Ovary (tissue), 9 donors: Measurements from ENCODE around the gene RGS3. TPM values are rescaled to one million over a fixed set of nuclear protein-coding genes. Genes with fewer than 3 reads are reported as not detected.
"Not testable (repeated sequence)": the region's sequence is repeated elsewhere in the genome, so short reads cannot be mapped to it uniquely, and the experiment has no call there.

ENCODE experiments used
- DNase-seq, 5 donors: peaks; one replicate each; pipeline ENCODE4 v3.0.0-alpha.2; 2019 to 2020
- H3K27ac ChIP-seq, 2 donors: fragments of 200-600 bp; one replicate each; pipeline versions ENCODE4 v1.5.1 to v1.8.0; 2019 to 2022
- H3K27me3 ChIP-seq: fragments of 200-600 bp; one replicate; pipeline ENCODE4 v1.8.0; 2022
- H3K36me3 ChIP-seq: fragments of 200-600 bp; sonication (generic); one replicate; pipeline ENCODE4 v1.5.1; 2019
- H3K4me1 ChIP-seq: one replicate; pipeline ENCODE4 v1.8.1; 2013; ENCODE audit warnings: mild to moderate bottlenecking, moderate library complexity; ENCODE audit not compliant: insufficient read depth
- H3K4me3 ChIP-seq: fragments of 200-600 bp; sonication (generic); one replicate; pipeline ENCODE4 v1.5.1; 2017
- H3K9me3 ChIP-seq, 2 donors: fragments of 200-600 bp in 1 of 2; sonication (generic) in 1 of 2; one replicate each; pipeline versions ENCODE4 v1.5.1 to v1.8.1; 2013 to 2019; ENCODE audit warnings: mild to moderate bottlenecking in 1 of 2, moderate library complexity in 1 of 2
- EP300 ChIP-seq: sonication (generic); formaldehyde crosslinking; IDR thresholded peaks from one replicate; pipeline ENCODE4 v1.6.1; 2017; ENCODE audit warnings: antibody characterized with exemption
- POLR2A ChIP-seq: fragments of 450-650 bp; IDR thresholded peaks from one replicate; pipeline ENCODE4 v1.6.1; 2017; ENCODE audit warnings: antibody characterized with exemption, mild to moderate bottlenecking, moderate library complexity
- WGBS, 3 donors: extraction: QIAGEN DNeasy Blood & Tissue Kit in 1 of 3; methylation state at CpG; one replicate each; pipeline versions ENCODE4 v1.1.5 to v1.1.7; 2013 to 2017; 5-methylcytosine and 5-hydroxymethylcytosine counted together
- intact Hi-C, 4 donors: fragments of 100-400 bp; cut with DNase I; formaldehyde crosslinking; loops; one replicate each; pipeline versions ENCODE4 v1.11.0 to v1.15.1; 2022 to 2023
- polyA plus RNA-seq, 2 donors: library from polyadenylated mRNA; stranded (reverse); fragments of 200-250 nt in 1 of 2; fragments of 350-450 nt in 1 of 2; fragmentation: Illumina TruSeq in 1 of 2; extraction: RNeasy Lipid Tissue Mini Kit (QIAGEN cat#74804) in 1 of 2; gene quantifications; one replicate each; pipeline ENCODE4 v1.2.3, GENCODE V29; 2013 to 2014
- total RNA-seq, 7 donors: library from RNA; depleted of rRNA in 2 of 7; stranded (reverse); fragments of >200 nt in 2 of 7; fragmentation: NEBNext Ultra II Directional in 3 of 7; extraction: Animal tissue kit (Norgen Biotek cat#: 25700) in 3 of 7; gene quantifications; one replicate each; pipeline versions ENCODE4 v1.1.0 to v1.2.4, GENCODE V29; 2016 to 2023
- TF ChIP-seq, protein P1 (sequence below), 3 donors: fragments of 450-650 bp in 2 of 3; fragments of 200-600 bp in 1 of 3; IDR thresholded peaks; one replicate each; pipeline versions ENCODE4 v1.5.1 to v1.8.0; 2016 to 2022; ENCODE audit warnings: antibody characterized with exemption in 3 of 3, mild to moderate bottlenecking in 1 of 3
- donor health status: DM: no; HTN: no; CAD: no; lungs with moderate emphysema.
- donor health status: DM: no; HTN: no; CAD: no.
- donor health status: Bipolar disorder and iron deficiency.
- donor health status: DM: yes; HTN: yes; CAD: no.
- donor health status: DM: no; HTN: no; CAD: no.
- donor health status: DM: yes; HTN: yes; CAD: no.

The RGS3 gene
- total and polyA plus RNA-seq, 9 donors, result 6.1 to 49.3 (median 15.4) TPM

DNA sequence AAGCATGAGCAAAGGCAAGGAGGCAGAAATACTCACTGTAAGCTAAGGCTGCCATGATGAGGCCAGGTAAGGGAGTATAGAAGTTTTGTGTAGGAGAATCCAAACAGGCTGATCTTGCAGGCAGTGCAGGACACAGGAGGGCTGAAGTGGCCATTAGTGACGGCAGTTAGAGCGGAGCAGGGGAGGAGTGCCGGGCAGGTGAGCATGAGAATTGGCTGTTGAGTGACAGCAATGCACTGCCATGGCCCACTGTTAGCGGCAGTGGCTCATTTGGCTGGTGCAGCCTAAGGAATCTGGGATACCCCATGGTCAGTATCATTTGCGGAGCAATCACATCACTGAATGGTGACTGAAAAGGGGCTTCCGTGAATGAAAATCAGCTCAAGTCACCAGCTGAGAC is 22.8 kb downstream of the RGS3 start:
- Histone ChIP-seq H3K27ac (no peak overlapping the region), H3K4me3 (no peak overlapping the region), H3K9me3 (no peaks in the 10 kb centered on the region), H3K36me3 (no peaks in the 10 kb centered on the region), H3K27me3 (no peaks in the 10 kb centered on the region), H3K4me1 (peaks cover 9% of the 10 kb centered on the region)
- no peak for DNase-seq
- intact Hi-C loops, result no loop called here
- WGBS, 3 donors, result 88 to 97% (median 96%) methylated on average over 6 of the region's 6 CpGs
- TF ChIP-seq POLR2A (no peak), EP300 (no peak)
- TF ChIP-seq, protein P1, sequence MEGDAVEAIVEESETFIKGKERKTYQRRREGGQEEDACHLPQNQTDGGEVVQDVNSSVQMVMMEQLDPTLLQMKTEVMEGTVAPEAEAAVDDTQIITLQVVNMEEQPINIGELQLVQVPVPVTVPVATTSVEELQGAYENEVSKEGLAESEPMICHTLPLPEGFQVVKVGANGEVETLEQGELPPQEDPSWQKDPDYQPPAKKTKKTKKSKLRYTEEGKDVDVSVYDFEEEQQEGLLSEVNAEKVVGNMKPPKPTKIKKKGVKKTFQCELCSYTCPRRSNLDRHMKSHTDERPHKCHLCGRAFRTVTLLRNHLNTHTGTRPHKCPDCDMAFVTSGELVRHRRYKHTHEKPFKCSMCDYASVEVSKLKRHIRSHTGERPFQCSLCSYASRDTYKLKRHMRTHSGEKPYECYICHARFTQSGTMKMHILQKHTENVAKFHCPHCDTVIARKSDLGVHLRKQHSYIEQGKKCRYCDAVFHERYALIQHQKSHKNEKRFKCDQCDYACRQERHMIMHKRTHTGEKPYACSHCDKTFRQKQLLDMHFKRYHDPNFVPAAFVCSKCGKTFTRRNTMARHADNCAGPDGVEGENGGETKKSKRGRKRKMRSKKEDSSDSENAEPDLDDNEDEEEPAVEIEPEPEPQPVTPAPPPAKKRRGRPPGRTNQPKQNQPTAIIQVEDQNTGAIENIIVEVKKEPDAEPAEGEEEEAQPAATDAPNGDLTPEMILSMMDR (IDR thresholded peaks at IDR 0.05), result no peak

DNA sequence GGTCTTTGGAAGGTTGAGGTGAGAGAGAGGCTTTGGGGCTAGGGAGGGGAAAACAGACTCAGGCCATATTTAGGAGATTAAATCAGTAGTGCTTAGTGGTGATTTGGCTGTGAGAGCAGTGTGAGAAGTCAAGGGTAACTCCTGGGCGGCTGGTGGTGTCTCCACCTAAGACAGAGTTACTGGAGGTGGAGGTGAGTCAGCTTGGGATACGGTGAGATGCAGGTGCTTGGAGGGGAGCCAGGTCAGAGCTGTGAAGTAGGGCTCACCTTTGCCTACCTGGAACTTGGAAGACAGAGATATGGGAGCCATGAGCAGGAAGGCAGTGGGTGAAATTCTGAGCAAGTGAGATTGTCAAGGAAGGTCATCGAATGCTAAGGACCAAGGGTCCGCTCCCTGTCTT is 24.5 kb downstream of the RGS3 start:
- Histone ChIP-seq H3K4me1 (peaks cover 9% of the 10 kb centered on the region), H3K27ac (no peak overlapping the region)
- intact Hi-C loops, result no loop called here

GRCh38 chr9:113488490-113488889 is 25.0 kb downstream of the RGS3 start:
- H3K27me3 ChIP-seq, result no peaks in the 10 kb centered on the region
- H3K36me3 ChIP-seq, result no peaks in the 10 kb centered on the region
- H3K4me3 ChIP-seq, result no peak overlapping the region
- intact Hi-C loops, result no loop called here
- H3K9me3 ChIP-seq, result no peaks in the 10 kb centered on the region
- WGBS, 3 donors, result 83 to 86% (median 85%) methylated on average over 12 of the region's 12 CpGs
- no peak overlapping the region for H3K27ac ChIP-seq
- TF ChIP-seq, protein P1 (IDR thresholded peaks at IDR 0.05), result no peak
- TF ChIP-seq EP300, result no peak
- no peak for TF ChIP-seq POLR2A
- DNase-seq, result no peak
- peaks cover 9% of the 10 kb centered on the region for H3K4me1 ChIP-seq

More for the DNA sequence above, 24.5 kb downstream of the RGS3 start:
- TF ChIP-seq, protein P1 (IDR thresholded peaks at IDR 0.05), result no peak
- TF ChIP-seq EP300 (no peak), POLR2A (no peak)
- no peak for DNase-seq
- Histone ChIP-seq H3K36me3 (no peaks in the 10 kb centered on the region), H3K9me3 (no peaks in the 10 kb centered on the region), H3K27me3 (no peaks in the 10 kb centered on the region), H3K4me3 (no peak overlapping the region)
- WGBS, 3 donors, result 90 to 95% (median 94%) methylated on average over 4 of the region's 4 CpGs

- intact Hi-C loops, DNase-seq, H3K4me3 ChIP-seq, H3K9me3 ChIP-seq, H3K4me1 ChIP-seq, H3K27ac ChIP-seq, H3K36me3 ChIP-seq, H3K27me3 ChIP-seq: not testable (repeated sequence)
- 89 to 94% (median 90%) methylated on average over 4 of the region's 4 CpGs for WGBS, 3 donors
These were observed 27.6 kb downstream of the RGS3 start for GRCh38 chr9:113491147-113491546.

- Histone ChIP-seq H3K9me3 (no peaks in the 10 kb centered on the region), H3K27me3 (no peaks in the 10 kb centered on the region), H3K4me3 (no peak overlapping the region), H3K27ac (no peak overlapping the region), H3K4me1 (no peaks in the 10 kb centered on the region), H3K36me3 (no peaks in the 10 kb centered on the region)
- WGBS, 3 donors, result 59 to 60% (median 60%) methylated on average over 11 of the region's 11 CpGs
- no peak for DNase-seq
- intact Hi-C loops, result no loop called here
- TF ChIP-seq POLR2A (no peak), EP300 (no peak)
- TF ChIP-seq, protein P1 (IDR thresholded peaks at IDR 0.05), result no peak
These were observed 29.0 kb downstream of the RGS3 start for GRCh38 chr9:113492343-113493202.
